Measurements from ENCODE around the gene CD2BP2. TPM values are rescaled to one million over a fixed set of nuclear protein-coding genes. Genes with fewer than 3 reads are reported as not detected.

CD2BP2 gene
- total and polyA plus RNA-seq, 2 of the 13 experiments (the other 11 are each of a cell fraction or from before 2014, with no cell fraction given), result 24.9 to 54.6 TPM

- TF ChIP-seq SKIL (CRISPR knock-in tag; IDR thresholded peaks at IDR 0.05; ENCODE audit: borderline replicate concordance) (no peak), ADNP (CRISPR knock-in tag; IDR thresholded peaks at IDR 0.05) (peak; percentile 85), ZNF629 (CRISPR knock-in tag; conservative IDR thresholded peaks at IDR 0.05) (peak; percentile 42; the same call in 1 of the 2 replicates), ZBTB8A (CRISPR knock-in tag; IDR thresholded peaks at IDR 0.05; ENCODE audit: borderline replicate concordance, low read depth) (0 out of 2 replicates have a peak, but pooled peaks have one; percentile 29), ZMAT3 (CRISPR knock-in tag; conservative IDR thresholded peaks at IDR 0.05) (no peak; the same call in 1 of the 2 replicates), ZNF790 (CRISPR knock-in tag; IDR thresholded peaks at IDR 0.05; ENCODE audit: borderline replicate concordance) (no peak; the same call in none of the 2 replicates), KLF15 (CRISPR knock-in tag; IDR thresholded peaks at IDR 0.05; ENCODE audit: borderline replicate concordance) (no peak), ZNF660 (CRISPR knock-in tag; IDR thresholded peaks at IDR 0.05; ENCODE audit: borderline replicate concordance, low read depth) (no peak), PHF20 (CRISPR knock-in tag; IDR thresholded peaks at IDR 0.05) (peak; percentile 91), ZSCAN22 (CRISPR knock-in tag; IDR thresholded peaks at IDR 0.05) (peak; percentile 76; the same call in 1 of the 2 replicates), SP1 (IDR thresholded peaks at IDR 0.05) (no peak), SP1 (CRISPR knock-in tag; IDR thresholded peaks at IDR 0.05) (peak; percentile 44), RFXAP (CRISPR knock-in tag; IDR thresholded peaks at IDR 0.05; ENCODE audit: borderline replicate concordance) (peak; percentile 92), ZNF713 (CRISPR knock-in tag; IDR thresholded peaks at IDR 0.05) (no peak), ZBTB3 (CRISPR knock-in tag; IDR thresholded peaks at IDR 0.05; ENCODE audit: borderline replicate concordance, low read depth) (no peak), CEBPG (CRISPR knock-in tag; IDR thresholded peaks at IDR 0.05) (no peak), PHF8 (CRISPR knock-in tag; IDR thresholded peaks at IDR 0.05) (peak; percentile 90; the same call in 1 of the 2 replicates), ZNF691 (CRISPR knock-in tag; IDR thresholded peaks at IDR 0.05; ENCODE audit: borderline replicate concordance, low read depth) (peak; percentile 58; the same call in 1 of the 2 replicates), RCOR2 (CRISPR knock-in tag; IDR thresholded peaks at IDR 0.05) (peak; percentile 87), ELF1 (CRISPR knock-in tag; IDR thresholded peaks at IDR 0.05) (peak; percentile 100), ZNF382 (CRISPR knock-in tag; IDR thresholded peaks at IDR 0.05; ENCODE audit: borderline replicate concordance) (no peak), TRIM22 (IDR thresholded peaks at IDR 0.05) (no peak), ZNF512B (CRISPR knock-in tag; IDR thresholded peaks at IDR 0.05; ENCODE audit: borderline replicate concordance) (no peak), ZNF772 (CRISPR knock-in tag; IDR thresholded peaks at IDR 0.05) (peak; percentile 92)
These were observed at the start of gene CD2BP2 (continued) for GRCh38 chr16:30355144-30355953.
